GM23338 (cell line): ENCODE measurements around the gene YPEL2. TPM values are rescaled to one million over a fixed set of nuclear protein-coding genes. Genes with fewer than 3 reads are reported as not detected.

ENCODE experiments used
- ATAC-seq: fragments of 200-7000 bp; cut with Tn5 transposase; 3 replicates; pipeline ENCODE4 v1.9.1; 2020
- DNase-seq: peaks from one replicate; pipeline ENCODE4 v3.0.0-alpha.2; 2015; ENCODE audit warnings: low spot score
- H2AFZ ChIP-seq: fragments of 200-600 bp; sonication (generic); 2 replicates; pipeline ENCODE4 v1.8.0; 2016; ENCODE audit warnings: antibody characterized with exemption, mild to moderate bottlenecking, moderate library complexity
- H3F3A ChIP-seq: fragments of 200-600 bp; sonication (generic); replicated peaks from 2 replicates; pipeline ENCODE4 v1.8.0; 2017; ENCODE audit warnings: antibody characterized with exemption, mixed run types, low read depth
- H3K27ac ChIP-seq: fragments of 200-600 bp; sonication (generic); 2 replicates; pipeline ENCODE4 v1.6.1; 2016; ENCODE audit warnings: low read depth
- H3K27me3 ChIP-seq: fragments of 200-600 bp; sonication (generic); 2 replicates; pipeline ENCODE4 v1.8.0; 2016; ENCODE audit warnings: mild to moderate bottlenecking, mixed run types, moderate library complexity; ENCODE audit not compliant: insufficient read depth
- H3K36me3 ChIP-seq: fragments of 200-600 bp; sonication (generic); 2 replicates; pipeline ENCODE4 v1.8.0; 2016; ENCODE audit warnings: mild to moderate bottlenecking; ENCODE audit not compliant: insufficient read depth
- H3K4me1 ChIP-seq: fragments of 200-600 bp; sonication (generic); 2 replicates; pipeline ENCODE4 v1.8.0; 2016; ENCODE audit warnings: mild to moderate bottlenecking, moderate library complexity; ENCODE audit not compliant: insufficient read depth
- H3K4me2 ChIP-seq: fragments of 200-600 bp; sonication (generic); 2 replicates; pipeline ENCODE4 v1.7.1; 2017; ENCODE audit warnings: mixed run types
- H3K4me3 ChIP-seq: fragments of 200-600 bp; sonication (generic); 2 replicates; pipeline ENCODE4 v1.6.1; 2016; ENCODE audit warnings: mixed run types
- H3K79me2 ChIP-seq: fragments of 200-600 bp; sonication (generic); replicated peaks from 2 replicates; pipeline ENCODE4 v1.8.0; 2017; ENCODE audit warnings: mild to moderate bottlenecking; ENCODE audit not compliant: insufficient read depth
- H3K9me2 ChIP-seq: fragments of 200-600 bp; sonication (generic); 2 replicates; pipeline ENCODE4 v1.8.0; 2017; ENCODE audit not compliant: insufficient read depth
- H4K20me1 ChIP-seq: fragments of 200-600 bp; sonication (generic); replicated peaks from 2 replicates; pipeline ENCODE4 v1.8.0; 2017; ENCODE audit warnings: mild to moderate bottlenecking; ENCODE audit not compliant: insufficient read depth
- H3K27ac Mint-ChIP-seq: 2 replicates; pipeline ENCODE4 v1.8.0; 2020; ENCODE audit warnings: inconsistent platforms, mild to moderate bottlenecking, moderate library complexity, mixed read lengths
- H3K27me3 Mint-ChIP-seq: 3 replicates; pipeline ENCODE4 v1.8.0; 2022; ENCODE audit warnings: low read depth, mild to moderate bottlenecking, moderate library complexity, mixed read lengths, inconsistent platforms; ENCODE audit not compliant: insufficient read depth, poor library complexity
- H3K36me3 Mint-ChIP-seq: 3 replicates; pipeline ENCODE4 v1.8.0; 2021; ENCODE audit warnings: low read depth, mild to moderate bottlenecking, inconsistent platforms, moderate library complexity, mixed read lengths
- H3K4me1 Mint-ChIP-seq: 3 replicates; pipeline ENCODE4 v1.8.0; 2020; ENCODE audit warnings: mild to moderate bottlenecking, inconsistent platforms, mixed read lengths
- H3K4me3 Mint-ChIP-seq: 3 replicates; pipeline ENCODE4 v1.8.0; 2021; ENCODE audit warnings: moderate library complexity, mild to moderate bottlenecking, inconsistent platforms, mixed read lengths
- H3K9me3 Mint-ChIP-seq: 3 replicates; pipeline ENCODE4 v1.8.0; 2020; ENCODE audit warnings: moderate library complexity, mild to moderate bottlenecking, inconsistent platforms, mixed read lengths
- CREB1 ChIP-seq: fragments of 250-450 bp; sonication (Bioruptor Pico); IDR thresholded peaks from 2 replicates; pipeline ENCODE4 v1.5.0; 2020; ENCODE audit warnings: low read depth, mild to moderate bottlenecking, moderate library complexity
- EZH2 ChIP-seq: fragments of 200-600 bp; sonication (generic); IDR thresholded peaks from one replicate; pipeline ENCODE4 v1.8.0; 2017; ENCODE audit warnings: antibody characterized with exemption, mild to moderate bottlenecking, low read depth; ENCODE audit not compliant: unreplicated experiment
- EZH2phosphoT487 ChIP-seq: fragments of 200-600 bp; sonication (generic); IDR thresholded peaks from one replicate; pipeline ENCODE4 v1.8.1; 2018; ENCODE audit warnings: antibody characterized with exemption; ENCODE audit not compliant: unreplicated experiment
- JUNB ChIP-seq: IDR thresholded peaks from one replicate; pipeline ENCODE4 v1.6.1; 2016; ENCODE audit warnings: antibody characterized with exemption; ENCODE audit not compliant: unreplicated experiment
- NANOG ChIP-seq: IDR thresholded peaks from 2 replicates; pipeline ENCODE4 v1.6.1; 2016; ENCODE audit warnings: antibody characterized with exemption, borderline replicate concordance
- POLR2AphosphoS5 ChIP-seq: IDR thresholded peaks from 2 replicates; pipeline ENCODE4 v1.6.1; 2016; ENCODE audit warnings: antibody characterized with exemption, low read depth
- STAT1 ChIP-seq: IDR thresholded peaks from one replicate; pipeline ENCODE4 v1.6.1; 2016; ENCODE audit warnings: antibody characterized with exemption; ENCODE audit not compliant: unreplicated experiment
- ZNF114 ChIP-seq: fragments of 250-450 bp; sonication (Bioruptor Pico); IDR thresholded peaks from 2 replicates; pipeline ENCODE4 v1.5.0; 2020; ENCODE audit warnings: mild to moderate bottlenecking, moderate library complexity
- ZNF331 ChIP-seq: fragments of 250-450 bp; sonication (Bioruptor Pico); IDR thresholded peaks from 2 replicates; pipeline ENCODE4 v1.5.0; 2020; ENCODE audit warnings: low read depth, mild to moderate bottlenecking, moderate library complexity
- polyA plus RNA-seq: library from polyadenylated mRNA; unstranded; fragments of >200 nt; fragmentation: Nextera tagmentation; extraction: Ambion mirVana; gene quantifications from 2 replicates; pipeline ENCODE4 v1.2.1, GENCODE V29; 2016
- total RNA-seq: library from RNA; depleted of rRNA; stranded (reverse); fragments of >200 nt; shearing (Covaris generic); gene quantifications from 2 replicates; pipeline ENCODE4 v1.2.3, GENCODE V29; 2014
- TF ChIP-seq, protein P1 (sequence below): IDR thresholded peaks from one replicate; pipeline ENCODE4 v1.6.1; 2018; ENCODE audit warnings: antibody characterized with exemption; ENCODE audit not compliant: unreplicated experiment
- TF ChIP-seq, protein P2 (sequence below), 2 experiments: fragments of 200-600 bp in 1 of 2; sonication (generic) in 1 of 2; conservative IDR thresholded peaks; 2 replicates each; pipeline versions ENCODE4 v1.5.1 to v1.6.1; 2016 to 2017; ENCODE audit warnings: antibody characterized with exemption in 2 of 2, low read depth in 2 of 2, mild to moderate bottlenecking in 2 of 2, moderate library complexity in 1 of 2
- TF ChIP-seq, protein P3 (sequence below): fragments of 250-450 bp; sonication (Bioruptor Pico); IDR thresholded peaks from 2 replicates; pipeline ENCODE4 v1.5.0; 2020; ENCODE audit warnings: mild to moderate bottlenecking, moderate library complexity
- TF ChIP-seq, protein P4 (sequence below): IDR thresholded peaks from 2 replicates; pipeline ENCODE4 v1.6.1; 2016; ENCODE audit warnings: antibody characterized with exemption

Gene YPEL2
- total and polyA plus RNA-seq, 2 experiments from 2014 or later = 4.1 to 5.2 TPM

DNA sequence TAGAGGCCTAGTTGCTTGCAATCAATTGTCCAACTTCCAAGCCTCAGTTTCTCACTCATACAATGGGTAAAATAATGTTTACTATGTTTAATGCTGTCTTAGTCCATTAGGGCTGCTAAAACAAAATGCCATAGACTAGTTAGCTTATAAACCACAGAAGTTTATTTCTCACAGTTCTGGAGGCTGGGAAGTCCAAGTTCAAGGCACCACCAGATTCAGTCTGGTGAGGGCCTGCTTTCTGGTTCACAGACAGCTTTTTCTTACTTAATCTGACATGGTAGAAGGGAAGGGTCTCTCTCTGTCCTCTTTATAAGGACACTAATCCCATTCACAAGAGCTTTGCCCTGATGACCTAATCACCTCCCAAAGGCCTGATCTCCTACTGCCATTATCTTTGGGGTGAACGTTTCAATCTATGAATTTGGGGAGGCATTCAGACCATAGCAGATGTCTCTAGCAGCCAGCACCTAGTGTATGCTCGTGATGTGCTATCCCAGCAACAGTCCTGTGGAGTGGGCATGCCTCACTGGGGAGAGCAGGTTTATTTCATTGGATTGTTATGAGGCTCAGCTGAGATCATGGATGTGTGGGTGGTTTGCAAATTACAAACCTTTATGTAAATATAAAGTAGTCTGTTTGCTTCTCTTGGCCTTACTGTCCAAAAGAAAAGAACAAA, 25.2 kb downstream of the YPEL2 start:
- ATAC-seq (no peak), DNase-seq (no peak)
- Mint-ChIP-seq H3K36me3 (peaks cover 10% of the 10 kb centered on the region), H3K4me3 (no peak overlapping the region), H3K9me3 (no peaks in the 10 kb centered on the region), H3K4me1 (peaks cover 21% of the 10 kb centered on the region), H3K27ac (no peak overlapping the region), H3K27me3 (no peaks in the 10 kb centered on the region)
- TF ChIP-seq JUNB (no peak), EZH2 (no peak), EZH2phosphoT487 (no peak), POLR2AphosphoS5 (no peak), CREB1 (CRISPR knock-in tag) (no peak), ZNF331 (CRISPR knock-in tag) (no peak), NANOG (no peak), ZNF114 (CRISPR knock-in tag) (no peak), STAT1 (no peak)
- TF ChIP-seq, protein P1, sequence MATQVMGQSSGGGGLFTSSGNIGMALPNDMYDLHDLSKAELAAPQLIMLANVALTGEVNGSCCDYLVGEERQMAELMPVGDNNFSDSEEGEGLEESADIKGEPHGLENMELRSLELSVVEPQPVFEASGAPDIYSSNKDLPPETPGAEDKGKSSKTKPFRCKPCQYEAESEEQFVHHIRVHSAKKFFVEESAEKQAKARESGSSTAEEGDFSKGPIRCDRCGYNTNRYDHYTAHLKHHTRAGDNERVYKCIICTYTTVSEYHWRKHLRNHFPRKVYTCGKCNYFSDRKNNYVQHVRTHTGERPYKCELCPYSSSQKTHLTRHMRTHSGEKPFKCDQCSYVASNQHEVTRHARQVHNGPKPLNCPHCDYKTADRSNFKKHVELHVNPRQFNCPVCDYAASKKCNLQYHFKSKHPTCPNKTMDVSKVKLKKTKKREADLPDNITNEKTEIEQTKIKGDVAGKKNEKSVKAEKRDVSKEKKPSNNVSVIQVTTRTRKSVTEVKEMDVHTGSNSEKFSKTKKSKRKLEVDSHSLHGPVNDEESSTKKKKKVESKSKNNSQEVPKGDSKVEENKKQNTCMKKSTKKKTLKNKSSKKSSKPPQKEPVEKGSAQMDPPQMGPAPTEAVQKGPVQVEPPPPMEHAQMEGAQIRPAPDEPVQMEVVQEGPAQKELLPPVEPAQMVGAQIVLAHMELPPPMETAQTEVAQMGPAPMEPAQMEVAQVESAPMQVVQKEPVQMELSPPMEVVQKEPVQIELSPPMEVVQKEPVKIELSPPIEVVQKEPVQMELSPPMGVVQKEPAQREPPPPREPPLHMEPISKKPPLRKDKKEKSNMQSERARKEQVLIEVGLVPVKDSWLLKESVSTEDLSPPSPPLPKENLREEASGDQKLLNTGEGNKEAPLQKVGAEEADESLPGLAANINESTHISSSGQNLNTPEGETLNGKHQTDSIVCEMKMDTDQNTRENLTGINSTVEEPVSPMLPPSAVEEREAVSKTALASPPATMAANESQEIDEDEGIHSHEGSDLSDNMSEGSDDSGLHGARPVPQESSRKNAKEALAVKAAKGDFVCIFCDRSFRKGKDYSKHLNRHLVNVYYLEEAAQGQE = no peak
- TF ChIP-seq, protein P2, sequence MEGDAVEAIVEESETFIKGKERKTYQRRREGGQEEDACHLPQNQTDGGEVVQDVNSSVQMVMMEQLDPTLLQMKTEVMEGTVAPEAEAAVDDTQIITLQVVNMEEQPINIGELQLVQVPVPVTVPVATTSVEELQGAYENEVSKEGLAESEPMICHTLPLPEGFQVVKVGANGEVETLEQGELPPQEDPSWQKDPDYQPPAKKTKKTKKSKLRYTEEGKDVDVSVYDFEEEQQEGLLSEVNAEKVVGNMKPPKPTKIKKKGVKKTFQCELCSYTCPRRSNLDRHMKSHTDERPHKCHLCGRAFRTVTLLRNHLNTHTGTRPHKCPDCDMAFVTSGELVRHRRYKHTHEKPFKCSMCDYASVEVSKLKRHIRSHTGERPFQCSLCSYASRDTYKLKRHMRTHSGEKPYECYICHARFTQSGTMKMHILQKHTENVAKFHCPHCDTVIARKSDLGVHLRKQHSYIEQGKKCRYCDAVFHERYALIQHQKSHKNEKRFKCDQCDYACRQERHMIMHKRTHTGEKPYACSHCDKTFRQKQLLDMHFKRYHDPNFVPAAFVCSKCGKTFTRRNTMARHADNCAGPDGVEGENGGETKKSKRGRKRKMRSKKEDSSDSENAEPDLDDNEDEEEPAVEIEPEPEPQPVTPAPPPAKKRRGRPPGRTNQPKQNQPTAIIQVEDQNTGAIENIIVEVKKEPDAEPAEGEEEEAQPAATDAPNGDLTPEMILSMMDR (conservative IDR thresholded peaks at IDR 0.05; ENCODE audit: low read depth in 2 of 2) = no peak
- TF ChIP-seq, protein P3, sequence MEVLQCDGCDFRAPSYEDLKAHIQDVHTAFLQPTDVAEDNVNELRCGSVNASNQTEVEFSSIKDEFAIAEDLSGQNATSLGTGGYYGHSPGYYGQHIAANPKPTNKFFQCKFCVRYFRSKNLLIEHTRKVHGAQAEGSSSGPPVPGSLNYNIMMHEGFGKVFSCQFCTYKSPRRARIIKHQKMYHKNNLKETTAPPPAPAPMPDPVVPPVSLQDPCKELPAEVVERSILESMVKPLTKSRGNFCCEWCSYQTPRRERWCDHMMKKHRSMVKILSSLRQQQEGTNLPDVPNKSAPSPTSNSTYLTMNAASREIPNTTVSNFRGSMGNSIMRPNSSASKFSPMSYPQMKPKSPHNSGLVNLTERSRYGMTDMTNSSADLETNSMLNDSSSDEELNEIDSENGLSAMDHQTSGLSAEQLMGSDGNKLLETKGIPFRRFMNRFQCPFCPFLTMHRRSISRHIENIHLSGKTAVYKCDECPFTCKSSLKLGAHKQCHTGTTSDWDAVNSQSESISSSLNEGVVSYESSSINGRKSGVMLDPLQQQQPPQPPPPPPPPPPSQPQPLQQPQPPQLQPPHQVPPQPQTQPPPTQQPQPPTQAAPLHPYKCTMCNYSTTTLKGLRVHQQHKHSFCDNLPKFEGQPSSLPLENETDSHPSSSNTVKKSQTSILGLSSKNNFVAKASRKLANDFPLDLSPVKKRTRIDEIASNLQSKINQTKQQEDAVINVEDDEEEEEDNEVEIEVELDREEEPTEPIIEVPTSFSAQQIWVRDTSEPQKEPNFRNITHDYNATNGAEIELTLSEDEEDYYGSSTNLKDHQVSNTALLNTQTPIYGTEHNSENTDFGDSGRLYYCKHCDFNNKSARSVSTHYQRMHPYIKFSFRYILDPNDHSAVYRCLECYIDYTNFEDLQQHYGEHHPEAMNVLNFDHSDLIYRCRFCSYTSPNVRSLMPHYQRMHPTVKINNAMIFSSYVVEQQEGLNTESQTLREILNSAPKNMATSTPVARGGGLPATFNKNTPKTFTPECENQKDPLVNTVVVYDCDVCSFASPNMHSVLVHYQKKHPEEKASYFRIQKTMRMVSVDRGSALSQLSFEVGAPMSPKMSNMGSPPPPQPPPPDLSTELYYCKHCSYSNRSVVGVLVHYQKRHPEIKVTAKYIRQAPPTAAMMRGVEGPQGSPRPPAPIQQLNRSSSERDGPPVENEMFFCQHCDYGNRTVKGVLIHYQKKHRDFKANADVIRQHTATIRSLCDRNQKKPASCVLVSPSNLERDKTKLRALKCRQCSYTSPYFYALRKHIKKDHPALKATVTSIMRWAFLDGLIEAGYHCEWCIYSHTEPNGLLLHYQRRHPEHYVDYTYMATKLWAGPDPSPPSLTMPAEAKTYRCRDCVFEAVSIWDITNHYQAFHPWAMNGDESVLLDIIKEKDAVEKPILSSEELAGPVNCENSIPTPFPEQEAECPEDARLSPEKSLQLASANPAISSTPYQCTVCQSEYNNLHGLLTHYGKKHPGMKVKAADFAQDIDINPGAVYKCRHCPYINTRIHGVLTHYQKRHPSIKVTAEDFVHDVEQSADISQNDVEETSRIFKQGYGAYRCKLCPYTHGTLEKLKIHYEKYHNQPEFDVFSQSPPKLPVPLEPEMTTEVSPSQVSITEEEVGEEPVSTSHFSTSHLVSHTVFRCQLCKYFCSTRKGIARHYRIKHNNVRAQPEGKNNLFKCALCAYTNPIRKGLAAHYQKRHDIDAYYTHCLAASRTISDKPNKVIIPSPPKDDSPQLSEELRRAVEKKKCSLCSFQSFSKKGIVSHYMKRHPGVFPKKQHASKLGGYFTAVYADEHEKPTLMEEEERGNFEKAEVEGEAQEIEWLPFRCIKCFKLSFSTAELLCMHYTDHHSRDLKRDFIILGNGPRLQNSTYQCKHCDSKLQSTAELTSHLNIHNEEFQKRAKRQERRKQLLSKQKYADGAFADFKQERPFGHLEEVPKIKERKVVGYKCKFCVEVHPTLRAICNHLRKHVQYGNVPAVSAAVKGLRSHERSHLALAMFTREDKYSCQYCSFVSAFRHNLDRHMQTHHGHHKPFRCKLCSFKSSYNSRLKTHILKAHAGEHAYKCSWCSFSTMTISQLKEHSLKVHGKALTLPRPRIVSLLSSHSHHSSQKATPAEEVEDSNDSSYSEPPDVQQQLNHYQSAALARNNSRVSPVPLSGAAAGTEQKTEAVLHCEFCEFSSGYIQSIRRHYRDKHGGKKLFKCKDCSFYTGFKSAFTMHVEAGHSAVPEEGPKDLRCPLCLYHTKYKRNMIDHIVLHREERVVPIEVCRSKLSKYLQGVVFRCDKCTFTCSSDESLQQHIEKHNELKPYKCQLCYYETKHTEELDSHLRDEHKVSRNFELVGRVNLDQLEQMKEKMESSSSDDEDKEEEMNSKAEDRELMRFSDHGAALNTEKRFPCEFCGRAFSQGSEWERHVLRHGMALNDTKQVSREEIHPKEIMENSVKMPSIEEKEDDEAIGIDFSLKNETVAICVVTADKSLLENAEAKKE (CRISPR knock-in tag) = no peak
- TF ChIP-seq, protein P4, sequence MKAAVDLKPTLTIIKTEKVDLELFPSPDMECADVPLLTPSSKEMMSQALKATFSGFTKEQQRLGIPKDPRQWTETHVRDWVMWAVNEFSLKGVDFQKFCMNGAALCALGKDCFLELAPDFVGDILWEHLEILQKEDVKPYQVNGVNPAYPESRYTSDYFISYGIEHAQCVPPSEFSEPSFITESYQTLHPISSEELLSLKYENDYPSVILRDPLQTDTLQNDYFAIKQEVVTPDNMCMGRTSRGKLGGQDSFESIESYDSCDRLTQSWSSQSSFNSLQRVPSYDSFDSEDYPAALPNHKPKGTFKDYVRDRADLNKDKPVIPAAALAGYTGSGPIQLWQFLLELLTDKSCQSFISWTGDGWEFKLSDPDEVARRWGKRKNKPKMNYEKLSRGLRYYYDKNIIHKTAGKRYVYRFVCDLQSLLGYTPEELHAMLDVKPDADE = no peak
- Histone ChIP-seq H2AFZ (no peak overlapping the region), H3K9me2 (peaks cover 11% of the 10 kb centered on the region; the same call in 1 of the 2 replicates), H3F3A (no peaks in the 10 kb centered on the region), H4K20me1 (no peaks in the 10 kb centered on the region), H3K79me2 (no peaks in the 10 kb centered on the region), H3K4me3 (no peak overlapping the region), H3K27ac (no peak overlapping the region), H3K27me3 (no peaks in the 10 kb centered on the region), H3K4me2 (no peak overlapping the region), H3K36me3 (no peaks in the 10 kb centered on the region), H3K4me1 (peaks cover 10% of the 10 kb centered on the region)
